ENCODE measurements around the gene C11orf54.
A peak's percentile ranks its signal among the peaks of the same experiment; 100 is the strongest.

C11orf54 gene

DNA sequence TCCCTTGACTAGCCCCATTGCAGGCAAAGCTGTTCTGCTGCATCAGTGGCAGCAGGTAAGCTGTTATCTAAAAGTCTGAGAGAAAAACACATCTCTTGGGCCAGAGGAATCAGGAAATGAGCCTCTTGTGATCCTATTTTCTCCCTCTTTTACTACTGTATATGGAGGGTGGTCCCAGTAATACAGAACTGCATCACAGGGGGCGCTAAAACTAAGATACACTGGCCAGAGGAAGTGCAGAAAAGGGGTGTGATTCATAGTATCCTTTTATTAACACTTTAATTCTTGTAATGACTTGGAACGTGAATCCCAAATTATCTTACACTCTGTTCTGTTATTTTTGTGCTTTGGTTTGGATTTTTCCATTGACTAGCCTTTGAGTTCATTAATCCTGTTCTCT, 33.8 kb downstream of the C11orf54 start:
- Histone ChIP-seq H2BK12ac (ENCODE audit: low read length) (no peak overlapping the region), H3K9me3 (ENCODE audit: insufficient read depth, low read depth, low read length) (no peaks in the 10 kb centered on the region), H3K79me1 (ENCODE audit: low read length) (no peaks in the 10 kb centered on the region), H3K9ac (ENCODE audit: low read length) (no peak overlapping the region), H4K12ac (ENCODE audit: low read depth, low read length) (no peak overlapping the region), H2BK5ac (ENCODE audit: low read depth, low read length, poor library complexity) (no peak overlapping the region), H3K4me1 (ENCODE audit: control insufficient read depth in 1 of 2, insufficient read depth in 2 of 2, low read length in 2 of 2) (no peaks in the 10 kb centered on the region), H3K4ac (ENCODE audit: low read depth, low read length) (no peak overlapping the region), H3K27me3 (ENCODE audit: insufficient read depth, low read length) (no peaks in the 10 kb centered on the region), H3K79me2 (ENCODE audit: control insufficient read depth, insufficient read depth, low read length, poor library complexity) (no peaks in the 10 kb centered on the region), H3K23ac (ENCODE audit: low read length) (no peak overlapping the region), H2AK5ac (ENCODE audit: low read length) (no peak overlapping the region), H3K27ac (ENCODE audit: low read depth, low read length) (no peak overlapping the region), H3K36me3 (ENCODE audit: control insufficient read depth in 1 of 2, insufficient read depth in 2 of 2, low read length in 2 of 2) (no peaks in the 10 kb centered on the region), H2BK120ac (ENCODE audit: insufficient read depth, low read length, poor library complexity) (no peak overlapping the region), H3K4me2 (ENCODE audit: low read length) (no peak overlapping the region), H4K8ac (ENCODE audit: low read depth, low read length) (no peak overlapping the region), H3K18ac (ENCODE audit: low read length) (no peak overlapping the region), H3K14ac (ENCODE audit: low read length) (no peak overlapping the region), H3K4me3 (ENCODE audit: low read depth, low read length) (no peak overlapping the region), H4K91ac (ENCODE audit: low read depth, low read length) (no peak overlapping the region), H2AFZ (ENCODE audit: insufficient read depth, low read length, poor library complexity) (no peak overlapping the region)
- no peak for DNase-seq
- WGBS (ENCODE audit: extremely low coverage, insufficient coverage, insufficient read length) = no CpG with 5 or more reads among the region's 2 CpGs

DNA sequence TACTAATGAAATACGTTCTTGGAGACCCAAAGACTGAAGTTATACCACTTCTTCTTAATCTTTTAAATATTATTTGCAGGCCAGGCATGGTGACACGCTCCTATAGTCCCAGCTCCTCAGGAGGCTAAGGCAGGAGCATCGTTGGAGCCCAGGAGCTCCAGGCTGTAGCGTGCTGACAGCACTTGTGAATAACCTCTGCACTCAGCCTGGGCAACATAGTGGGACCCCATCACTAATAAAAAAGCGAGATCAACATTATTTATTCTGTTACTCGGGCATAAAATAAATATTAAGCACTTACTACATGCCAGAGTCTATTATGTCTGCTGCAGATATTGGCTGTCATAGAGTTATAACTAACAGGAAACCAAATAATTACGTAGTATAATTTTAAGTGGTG, 41.9 kb downstream of the C11orf54 start:
- Histone ChIP-seq H3K27ac (ENCODE audit: low read depth, low read length) (no peak overlapping the region), H3K18ac (ENCODE audit: low read length) (no peak overlapping the region), H3K4me2 (ENCODE audit: low read length) (peak overlapping the region; percentile 73), H3K9ac (ENCODE audit: low read length) (no peak overlapping the region), H4K8ac (ENCODE audit: low read depth, low read length) (peak overlapping the region; percentile 26), H3K4ac (ENCODE audit: low read depth, low read length) (no peak overlapping the region), H3K4me3 (ENCODE audit: low read depth, low read length) (no peak overlapping the region), H2AFZ (ENCODE audit: insufficient read depth, low read length, poor library complexity) (no peak overlapping the region), H3K79me2 (ENCODE audit: control insufficient read depth, insufficient read depth, low read length, poor library complexity) (peaks cover 14% of the 10 kb centered on the region), H3K14ac (ENCODE audit: low read length) (no peak overlapping the region), H3K23ac (ENCODE audit: low read length) (no peak overlapping the region), H2BK5ac (ENCODE audit: low read depth, low read length, poor library complexity) (no peak overlapping the region), H4K12ac (ENCODE audit: low read depth, low read length) (no peak overlapping the region), H2AK5ac (ENCODE audit: low read length) (no peak overlapping the region), H3K79me1 (ENCODE audit: low read length) (peaks cover 7% of the 10 kb centered on the region), H2BK120ac (ENCODE audit: insufficient read depth, low read length, poor library complexity) (no peak overlapping the region), H3K27me3 (ENCODE audit: insufficient read depth, low read length) (no peaks in the 10 kb centered on the region), H3K9me3 (ENCODE audit: insufficient read depth, low read depth, low read length) (peaks cover 2% of the 10 kb centered on the region), H3K4me1 (ENCODE audit: control insufficient read depth in 1 of 2, insufficient read depth in 2 of 2, low read length in 2 of 2) (peaks cover 3% of the 10 kb centered on the region in 2 experiments), H4K91ac (ENCODE audit: low read depth, low read length) (no peak overlapping the region), H2BK12ac (ENCODE audit: low read length) (no peak overlapping the region), H3K36me3 (ENCODE audit: control insufficient read depth in 1 of 2, insufficient read depth in 2 of 2, low read length in 2 of 2) (peaks cover 0 to 5% of the 10 kb centered on the region in 2 experiments)
- WGBS (ENCODE audit: extremely low coverage, insufficient coverage, insufficient read length) = no CpG with 5 or more reads among the region's 7 CpGs
- DNase-seq = no peak

DNA sequence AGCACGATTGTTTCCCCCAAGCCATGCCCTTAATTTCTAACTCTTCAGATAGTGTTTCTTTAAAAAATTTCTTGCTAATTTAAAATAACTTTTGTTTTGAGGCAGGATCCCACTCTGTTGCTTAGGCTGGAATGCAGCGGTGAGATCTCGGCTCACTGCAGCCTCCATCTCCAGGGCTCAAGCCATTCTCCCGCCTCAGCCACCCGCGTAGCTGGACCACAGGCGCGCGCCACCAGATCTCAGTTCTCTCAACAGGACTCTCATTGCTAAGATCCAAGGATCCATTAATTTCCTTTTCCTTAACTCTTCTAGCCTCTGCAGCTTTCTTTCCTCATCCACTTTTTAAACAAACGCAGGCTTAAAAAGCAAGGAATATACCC, 42.3 kb downstream of the C11orf54 start:
- no peak overlapping the region for H3K4ac ChIP-seq (ENCODE audit: low read depth, low read length)
- H4K8ac ChIP-seq (ENCODE audit: low read depth, low read length) = peak overlapping the region; percentile 62
- H2BK120ac ChIP-seq (ENCODE audit: insufficient read depth, low read length, poor library complexity) = no peak overlapping the region
- no peak overlapping the region for H2AK5ac ChIP-seq (ENCODE audit: low read length)
- no peak overlapping the region for H3K9ac ChIP-seq (ENCODE audit: low read length)
- H4K12ac ChIP-seq (ENCODE audit: low read depth, low read length) = no peak overlapping the region
- peaks cover 3% of the 10 kb centered on the region in 2 experiments for H3K4me1 ChIP-seq (ENCODE audit: control insufficient read depth in 1 of 2, insufficient read depth in 2 of 2, low read length in 2 of 2)
- H3K14ac ChIP-seq (ENCODE audit: low read length) = no peak overlapping the region
- no peak for DNase-seq
- peak overlapping the region; percentile 59 for H3K4me3 ChIP-seq (ENCODE audit: low read depth, low read length)
- H3K4me2 ChIP-seq (ENCODE audit: low read length) = peak overlapping the region; percentile 73
- H3K9me3 ChIP-seq (ENCODE audit: insufficient read depth, low read depth, low read length) = peaks cover 2% of the 10 kb centered on the region
- no peak overlapping the region for H3K27ac ChIP-seq (ENCODE audit: low read depth, low read length)
- H3K36me3 ChIP-seq (ENCODE audit: control insufficient read depth in 1 of 2, insufficient read depth in 2 of 2, low read length in 2 of 2) = peaks cover 0 to 5% of the 10 kb centered on the region in 2 experiments
- no peak overlapping the region for H3K18ac ChIP-seq (ENCODE audit: low read length)
- H3K23ac ChIP-seq (ENCODE audit: low read length) = no peak overlapping the region
- peaks cover 7% of the 10 kb centered on the region for H3K79me1 ChIP-seq (ENCODE audit: low read length)
- H2AFZ ChIP-seq (ENCODE audit: insufficient read depth, low read length, poor library complexity) = peak overlapping the region; percentile 39
- WGBS (ENCODE audit: extremely low coverage, insufficient coverage, insufficient read length) = no CpG with 5 or more reads among the region's 10 CpGs
- peaks cover 14% of the 10 kb centered on the region for H3K79me2 ChIP-seq (ENCODE audit: control insufficient read depth, insufficient read depth, low read length, poor library complexity)
- no peak overlapping the region for H2BK12ac ChIP-seq (ENCODE audit: low read length)
- peak overlapping the region; percentile 46 for H4K91ac ChIP-seq (ENCODE audit: low read depth, low read length)
- H3K27me3 ChIP-seq (ENCODE audit: insufficient read depth, low read length) = no peaks in the 10 kb centered on the region
- H2BK5ac ChIP-seq (ENCODE audit: low read depth, low read length, poor library complexity) = peak overlapping the region; percentile 29

DNA sequence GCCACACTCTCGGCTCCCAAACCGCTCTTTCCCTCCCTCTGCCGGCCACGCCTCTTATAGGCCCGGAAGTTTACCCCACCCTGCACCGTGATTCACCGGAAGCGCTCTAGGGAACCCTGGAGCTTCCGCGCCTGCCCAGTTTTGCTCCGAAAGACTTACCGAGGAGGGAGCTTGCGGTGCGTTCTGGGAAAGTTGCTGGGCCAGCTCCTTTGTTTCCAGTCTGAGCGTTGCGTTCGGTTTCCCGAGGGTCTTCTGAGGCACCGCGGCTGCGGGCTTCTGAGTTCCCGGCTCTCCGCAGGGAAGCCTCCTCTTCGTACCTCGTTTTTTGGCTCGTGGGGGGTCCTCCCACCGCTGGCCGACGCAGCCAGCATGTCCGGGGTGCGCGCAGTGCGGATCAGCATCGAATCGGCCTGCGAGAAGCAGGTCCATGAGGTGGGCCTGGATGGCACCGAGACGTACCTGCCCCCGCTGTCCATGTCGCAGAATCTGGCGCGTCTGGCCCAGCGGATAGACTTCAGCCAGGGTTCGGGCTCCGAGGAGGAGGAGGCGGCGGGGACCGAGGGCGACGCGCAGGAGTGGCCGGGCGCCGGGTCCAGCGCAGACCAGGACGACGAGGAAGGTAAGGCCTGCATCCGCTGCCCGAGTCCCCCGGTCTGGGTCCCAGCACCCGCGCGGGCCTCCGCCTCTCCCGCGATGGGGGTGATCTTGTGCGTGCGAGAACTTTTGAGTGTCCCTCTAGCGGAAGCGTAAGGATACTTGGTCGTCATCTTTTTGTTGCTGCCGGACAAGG, 42.9 kb downstream of the C11orf54 start, which contains the start of gene MED17:
Gene MED17, plus strand, starts transcription at position 138 of the 790 bp plus-strand sequence. Its CDS starts 232 bp downstream, at position 370.
- Histone ChIP-seq H4K12ac (ENCODE audit: low read depth, low read length) (peak within 1 kb of the TSS; percentile 91), H2BK12ac (ENCODE audit: low read length) (no peak within 1 kb of the TSS), H3K4me1 (ENCODE audit: control insufficient read depth in 1 of 2, insufficient read depth in 2 of 2, low read length in 2 of 2) (peaks cover 3% of the 10 kb centered on the region in 2 experiments), H3K79me2 (ENCODE audit: control insufficient read depth, insufficient read depth, low read length, poor library complexity) (peaks cover 14% of the 10 kb centered on the region), H2AK5ac (ENCODE audit: low read length) (peak within 1 kb of the TSS; percentile 90), H2AFZ (ENCODE audit: insufficient read depth, low read length, poor library complexity) (peak within 1 kb of the TSS; percentile 72), H3K4ac (ENCODE audit: low read depth, low read length) (peak within 1 kb of the TSS; percentile 87), H3K27me3 (ENCODE audit: insufficient read depth, low read length) (no peaks in the 10 kb centered on the region), H3K9me3 (ENCODE audit: insufficient read depth, low read depth, low read length) (peaks cover 2% of the 10 kb centered on the region), H2BK120ac (ENCODE audit: insufficient read depth, low read length, poor library complexity) (peak within 1 kb of the TSS; percentile 73), H3K14ac (ENCODE audit: low read length) (peak within 1 kb of the TSS; percentile 89), H4K8ac (ENCODE audit: low read depth, low read length) (peak within 1 kb of the TSS; percentile 93), H3K4me3 (ENCODE audit: low read depth, low read length) (peak within 1 kb of the TSS; percentile 99), H3K9ac (ENCODE audit: low read length) (peak within 1 kb of the TSS; percentile 99), H3K4me2 (ENCODE audit: low read length) (peak within 1 kb of the TSS; percentile 73), H3K36me3 (ENCODE audit: control insufficient read depth in 1 of 2, insufficient read depth in 2 of 2, low read length in 2 of 2) (peaks cover 0 to 5% of the 10 kb centered on the region in 2 experiments), H4K91ac (ENCODE audit: low read depth, low read length) (peak within 1 kb of the TSS; percentile 80), H3K27ac (ENCODE audit: low read depth, low read length) (peak within 1 kb of the TSS; percentile 92), H3K18ac (ENCODE audit: low read length) (peak within 1 kb of the TSS; percentile 91), H3K79me1 (ENCODE audit: low read length) (peaks cover 7% of the 10 kb centered on the region), H3K23ac (ENCODE audit: low read length) (peak within 1 kb of the TSS; percentile 19), H2BK5ac (ENCODE audit: low read depth, low read length, poor library complexity) (peak within 1 kb of the TSS; percentile 57)
- no CpG with 5 or more reads among the region's 72 CpGs for WGBS (ENCODE audit: extremely low coverage, insufficient coverage, insufficient read length)
- peak; percentile 93 to 96 for DNase-seq
